ENCODE measurements around the gene POLD1. TPM values are rescaled to one million over a fixed set of nuclear protein-coding genes. Genes with fewer than 3 reads are reported as not detected.

POLD1 gene
- polyA plus RNA-seq, 3 donors, result 9.3 to 22.4 (median 15.6) TPM

- Histone ChIP-seq H3K9ac (ENCODE audit: insufficient read depth, low read length, poor library complexity, severe bottlenecking) (no peak overlapping the region), H3K27me3 (ENCODE audit: control insufficient read depth in 2 of 2, insufficient read depth in 2 of 2, low read length in 2 of 2) (peaks cover 0 to 7% of the 10 kb centered on the region in 2 donors), H3K9me3 (replicated peaks in 1 of 2; ENCODE audit: control insufficient read depth in 1 of 2, insufficient read depth in 1 of 2, low read length in 2 of 2) (no peaks in the 10 kb centered on the region), H3K4me2 (replicated peaks; ENCODE audit: extremely low read depth, low read length, poor library complexity, severe bottlenecking) (no peak overlapping the region), H3K27ac (ENCODE audit: low read depth in 1 of 2, low read length in 2 of 2) (no peak overlapping the region), H3K4me1 (ENCODE audit: control insufficient read depth in 1 of 2, insufficient read depth in 2 of 2, low read length in 2 of 2) (no peaks in the 10 kb centered on the region), H3K79me2 (ENCODE audit: insufficient read depth, low read length) (no peaks in the 10 kb centered on the region), H3K4me3 (replicated peaks in 1 of 3; ENCODE audit: low read depth in 2 of 3, low read length in 3 of 3) (no peak overlapping the region), H4K20me1 (ENCODE audit: insufficient read depth, low read length) (no peaks in the 10 kb centered on the region), H2AFZ (ENCODE audit: insufficient read depth, low read depth, low read length, poor library complexity, severe bottlenecking) (no peak overlapping the region), H3K36me3 (replicated peaks in 1 of 2; ENCODE audit: control insufficient read depth in 1 of 2, insufficient read depth in 2 of 2, low read length in 2 of 2) (no peaks in the 10 kb centered on the region)
- intact Hi-C loops (cut with micrococcal nuclease), result no loop called here
- Mint-ChIP-seq H3K9me3 (peaks cover 0 to 4% (median 0%) of the 10 kb centered on the region in 7 donors), H3K27ac (no peak overlapping the region), H3K4me1 (peaks cover 5% of the 10 kb centered on the region), H3K27me3 (ENCODE audit: low read depth in 3 of 3) (peaks cover 20 to 47% (median 24%) of the 10 kb centered on the region in 3 donors), H3K4me3 (no peak overlapping the region), H3K36me3 (no peaks in the 10 kb centered on the region)
- 89% methylated on average over 5 of the region's 5 CpGs for WGBS (ENCODE audit: insufficient coverage)
- TF ChIP-seq CTCF (IDR thresholded peaks at IDR 0.05), result no peak
- no peak for DNase-seq
These were observed 73.2 kb downstream of the POLD1 start for GRCh38 chr19:50457300-50457699.

- no peak overlapping the region for H3K27ac ChIP-seq (ENCODE audit: low read depth in 1 of 2, low read length in 2 of 2)
- H3K9me3 ChIP-seq (replicated peaks in 1 of 2; ENCODE audit: control insufficient read depth in 1 of 2, insufficient read depth in 1 of 2, low read length in 2 of 2), result no peaks in the 10 kb centered on the region
- DNase-seq, result no peak
- Mint-ChIP-seq H3K4me1 (peaks cover 5% of the 10 kb centered on the region), H3K4me3 (no peak overlapping the region), H3K27me3 (ENCODE audit: low read depth in 3 of 3) (peaks cover 19 to 47% (median 25%) of the 10 kb centered on the region in 3 donors), H3K36me3 (no peaks in the 10 kb centered on the region), H3K9me3 (peaks cover 0 to 4% (median 0%) of the 10 kb centered on the region in 7 donors), H3K27ac (no peak overlapping the region)
- 45% methylated on average over 48 of the region's 50 CpGs for WGBS (ENCODE audit: insufficient coverage)
- peaks cover 0 to 7% of the 10 kb centered on the region in 2 donors for H3K27me3 ChIP-seq (ENCODE audit: control insufficient read depth in 2 of 2, insufficient read depth in 2 of 2, low read length in 2 of 2)
- intact Hi-C loops (cut with micrococcal nuclease), result no loop called here
- no peaks in the 10 kb centered on the region for H3K36me3 ChIP-seq (replicated peaks in 1 of 2; ENCODE audit: control insufficient read depth in 1 of 2, insufficient read depth in 2 of 2, low read length in 2 of 2)
- no peak overlapping the region for H3K4me3 ChIP-seq (replicated peaks in 1 of 3; ENCODE audit: low read depth in 2 of 3, low read length in 3 of 3)
- no peak overlapping the region for H2AFZ ChIP-seq (ENCODE audit: insufficient read depth, low read depth, low read length, poor library complexity, severe bottlenecking)
- no peak overlapping the region for H3K9ac ChIP-seq (ENCODE audit: insufficient read depth, low read length, poor library complexity, severe bottlenecking)
- no peaks in the 10 kb centered on the region for H3K4me1 ChIP-seq (ENCODE audit: control insufficient read depth in 1 of 2, insufficient read depth in 2 of 2, low read length in 2 of 2)
- H3K79me2 ChIP-seq (ENCODE audit: insufficient read depth, low read length), result no peaks in the 10 kb centered on the region
- no peaks in the 10 kb centered on the region for H4K20me1 ChIP-seq (ENCODE audit: insufficient read depth, low read length)
- no peak overlapping the region for H3K4me2 ChIP-seq (replicated peaks; ENCODE audit: extremely low read depth, low read length, poor library complexity, severe bottlenecking)
- TF ChIP-seq CTCF (IDR thresholded peaks at IDR 0.05), result no peak
These were observed 74.4 kb downstream of the POLD1 start for GRCh38 chr19:50458396-50459066.

Data from CD14-positive monocyte (primary cell).